Bronchial epithelial cell (primary cell): ENCODE results near the gene PAX7. TPM values are rescaled to one million over a fixed set of nuclear protein-coding genes. Genes with fewer than 3 reads are reported as not detected.
A peak's percentile ranks its signal among the peaks of the same experiment; 100 is the strongest.

ENCODE experiments used
- DNase-seq: peaks from one replicate; pipeline ENCODE4 v3.0.0-alpha.2; 2010; ENCODE audit warnings: low read depth
- FAIRE-seq: peaks from 2 replicates; lab custom pipeline; 2011; peaks lifted over from hg19 to GRCh38; lab: Jason Lieb, UNC
- H3K27me3 ChIP-seq: 2 replicates; pipeline ENCODE4 v1.5.1; 2011; ENCODE audit warnings: low read length; ENCODE audit not compliant: control insufficient read depth, insufficient read depth
- H3K36me3 ChIP-seq: 2 replicates; pipeline ENCODE4 v1.5.1; 2011; ENCODE audit warnings: low read length; ENCODE audit not compliant: control insufficient read depth, insufficient read depth
- H3K4me3 ChIP-seq: 2 replicates; pipeline ENCODE4 v1.5.1; 2011; ENCODE audit warnings: mild to moderate bottlenecking, low read depth, low read length, control low read depth
- total RNA-seq: library from RNA; depleted of rRNA; stranded (reverse); fragments of >200 nt; gene quantifications from 2 replicates; pipeline ENCODE4 v1.2.1, GENCODE V29; 2014
- TF ChIP-seq, protein P1 (sequence below): IDR thresholded peaks from 2 replicates; pipeline ENCODE4 v1.5.1; 2011; ENCODE audit warnings: mild to moderate bottlenecking, moderate library complexity, low read length, control low read depth, inconsistent platforms; ENCODE audit not compliant: insufficient read depth, severe bottlenecking

The PAX7 gene
- total RNA-seq, 1 donor from 2014 or later = not detected

DNA sequence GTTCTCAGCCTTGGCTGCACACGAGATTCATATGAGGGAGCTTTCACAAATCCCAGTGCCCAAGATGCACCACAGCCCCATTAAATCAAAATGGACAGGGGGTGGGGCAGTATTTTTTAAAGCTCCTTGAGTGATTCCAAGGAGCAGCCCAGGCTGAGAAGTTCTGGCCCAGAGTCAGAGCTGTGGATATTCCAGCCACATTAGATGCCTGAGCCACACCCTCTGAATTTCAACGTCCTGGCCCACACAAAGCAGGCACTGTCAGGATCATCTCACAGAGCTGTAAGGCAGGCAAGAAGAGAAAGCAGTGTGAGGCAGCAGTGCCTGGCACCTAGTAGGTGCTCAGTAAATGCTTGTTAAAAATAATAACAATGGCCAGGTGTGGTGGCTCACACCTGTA is 37.4 kb downstream of the PAX7 start:
- DNase-seq (peak; percentile 29), FAIRE-seq (no peak)
- Histone ChIP-seq H3K27me3 (no peaks in the 10 kb centered on the region), H3K4me3 (no peak overlapping the region), H3K36me3 (no peaks in the 10 kb centered on the region)
- TF ChIP-seq, protein P1, sequence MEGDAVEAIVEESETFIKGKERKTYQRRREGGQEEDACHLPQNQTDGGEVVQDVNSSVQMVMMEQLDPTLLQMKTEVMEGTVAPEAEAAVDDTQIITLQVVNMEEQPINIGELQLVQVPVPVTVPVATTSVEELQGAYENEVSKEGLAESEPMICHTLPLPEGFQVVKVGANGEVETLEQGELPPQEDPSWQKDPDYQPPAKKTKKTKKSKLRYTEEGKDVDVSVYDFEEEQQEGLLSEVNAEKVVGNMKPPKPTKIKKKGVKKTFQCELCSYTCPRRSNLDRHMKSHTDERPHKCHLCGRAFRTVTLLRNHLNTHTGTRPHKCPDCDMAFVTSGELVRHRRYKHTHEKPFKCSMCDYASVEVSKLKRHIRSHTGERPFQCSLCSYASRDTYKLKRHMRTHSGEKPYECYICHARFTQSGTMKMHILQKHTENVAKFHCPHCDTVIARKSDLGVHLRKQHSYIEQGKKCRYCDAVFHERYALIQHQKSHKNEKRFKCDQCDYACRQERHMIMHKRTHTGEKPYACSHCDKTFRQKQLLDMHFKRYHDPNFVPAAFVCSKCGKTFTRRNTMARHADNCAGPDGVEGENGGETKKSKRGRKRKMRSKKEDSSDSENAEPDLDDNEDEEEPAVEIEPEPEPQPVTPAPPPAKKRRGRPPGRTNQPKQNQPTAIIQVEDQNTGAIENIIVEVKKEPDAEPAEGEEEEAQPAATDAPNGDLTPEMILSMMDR = no peak

DNA sequence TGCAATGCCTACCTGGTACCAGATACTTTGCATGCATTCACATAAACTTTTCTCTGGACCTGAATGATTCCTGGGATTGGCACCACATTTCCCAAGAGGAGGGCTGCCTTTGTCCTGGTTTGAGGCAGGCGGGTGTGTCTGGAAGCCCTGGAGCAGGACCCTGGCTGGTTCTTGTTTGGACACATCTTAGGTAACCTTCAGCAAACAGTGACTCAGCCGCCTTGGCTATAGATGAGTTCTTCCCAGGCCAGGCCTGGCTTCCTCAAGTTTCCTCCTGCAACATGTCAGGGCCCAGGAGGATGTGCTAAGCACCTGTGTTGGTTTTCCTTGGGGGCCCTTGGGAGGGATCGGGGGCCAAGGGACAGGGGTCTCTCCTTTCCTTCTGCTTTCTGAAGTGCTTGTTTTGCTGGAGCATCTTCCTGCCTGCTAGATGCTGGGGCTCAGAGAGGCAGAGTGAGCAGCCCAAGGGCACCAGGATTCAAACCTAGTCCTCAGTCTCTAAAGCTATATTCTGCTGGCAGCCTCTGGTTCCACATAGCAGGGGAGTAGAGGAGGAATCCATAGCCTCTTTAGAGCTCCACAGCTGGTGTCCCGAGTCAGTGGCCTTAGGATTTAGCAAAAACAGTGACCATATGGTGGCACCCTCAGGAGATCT is 38.2 kb downstream of the PAX7 start:
- TF ChIP-seq, protein P1 = no peak
- FAIRE-seq = peak; percentile 98
- Histone ChIP-seq H3K4me3 (no peak overlapping the region), H3K27me3 (no peaks in the 10 kb centered on the region), H3K36me3 (no peaks in the 10 kb centered on the region)
- peak; percentile 97 for DNase-seq

DNA sequence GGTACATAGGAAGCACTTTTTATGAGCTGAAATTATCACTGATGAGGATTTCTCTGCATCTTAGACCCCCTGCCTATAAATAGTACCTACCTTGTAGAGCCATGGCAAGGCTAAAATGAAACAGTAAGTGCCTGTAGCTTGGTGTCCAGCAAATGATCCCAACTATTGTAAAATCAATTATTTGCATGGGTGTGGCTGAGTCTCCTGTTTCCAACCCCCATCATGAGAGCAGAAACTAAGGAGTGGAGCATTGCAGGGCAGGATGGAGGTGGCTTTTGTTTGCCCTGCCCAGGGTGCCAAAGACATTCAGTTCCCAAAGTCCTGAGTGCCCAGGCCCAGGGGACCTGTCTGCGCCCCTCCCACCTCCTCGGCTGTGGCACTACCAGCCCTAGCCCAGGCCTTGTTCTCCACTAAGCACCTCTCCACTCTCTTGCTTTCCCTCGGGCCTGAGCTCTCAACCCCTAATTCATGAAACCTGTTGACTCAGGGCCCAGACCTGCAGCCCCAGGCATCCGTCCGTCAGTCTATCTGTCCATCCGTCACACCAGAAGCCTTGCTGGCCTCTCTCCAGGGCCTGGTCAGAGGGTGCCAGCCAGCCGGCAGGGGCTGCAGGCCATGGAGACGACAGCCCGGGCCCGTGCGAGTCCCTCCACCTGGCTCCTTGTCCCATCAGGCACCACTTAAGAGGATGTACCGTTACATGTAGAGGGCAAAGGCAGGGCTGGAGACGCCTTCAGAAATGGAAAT is 39.6 kb downstream of the PAX7 start:
- no peaks in the 10 kb centered on the region for H3K36me3 ChIP-seq
- DNase-seq = no peak
- TF ChIP-seq, protein P1 = no peak
- FAIRE-seq = no peak
- H3K27me3 ChIP-seq = peaks cover 3% of the 10 kb centered on the region
- H3K4me3 ChIP-seq = no peak overlapping the region

DNA sequence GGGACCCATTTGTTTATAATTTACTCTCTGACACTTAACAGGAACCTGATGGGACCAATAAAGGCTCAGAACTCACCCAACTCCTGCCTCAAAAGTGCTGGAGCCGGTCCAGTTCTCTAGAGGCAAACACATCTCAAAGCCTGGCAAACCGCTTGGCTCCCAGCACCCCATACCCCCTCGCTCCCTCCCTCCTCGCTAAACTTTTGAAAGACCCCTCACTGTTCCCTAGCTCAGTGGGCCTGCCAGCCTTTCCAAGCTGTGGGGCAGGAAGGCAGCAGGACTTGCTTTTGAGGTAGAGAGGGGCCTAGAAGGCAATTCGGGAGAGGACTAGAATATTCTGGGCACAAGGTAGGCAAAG is 40.2 kb downstream of the PAX7 start:
- TF ChIP-seq, protein P1 = no peak
- H3K27me3 ChIP-seq = peaks cover 3% of the 10 kb centered on the region
- DNase-seq (no peak), FAIRE-seq (no peak)
- H3K36me3 ChIP-seq = no peaks in the 10 kb centered on the region
- no peak overlapping the region for H3K4me3 ChIP-seq

DNA sequence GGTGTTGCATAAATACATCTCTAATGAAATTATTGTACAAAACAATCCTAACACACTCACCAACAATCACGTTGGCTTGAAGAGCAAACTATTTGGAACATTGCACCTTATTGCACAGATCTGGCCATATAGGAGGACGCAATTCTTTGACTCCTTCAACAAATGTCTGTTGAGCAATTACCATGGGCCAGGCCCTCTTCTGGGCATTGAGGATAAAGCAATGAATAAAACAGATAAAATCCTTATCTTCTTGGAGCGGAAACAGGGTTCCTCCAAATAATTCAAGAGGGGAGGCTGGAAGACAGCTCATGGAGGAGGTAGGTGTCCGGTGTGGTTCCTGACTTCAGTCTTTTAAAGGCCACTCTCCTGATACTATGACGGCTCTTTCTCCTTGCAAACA is 43.3 kb downstream of the PAX7 start:
- TF ChIP-seq, protein P1 = no peak
- Histone ChIP-seq H3K36me3 (no peaks in the 10 kb centered on the region), H3K4me3 (no peak overlapping the region), H3K27me3 (peaks cover 6% of the 10 kb centered on the region)
- no peak for FAIRE-seq
- no peak for DNase-seq
